ENCODE data around the gene SF3B1. TPM values are rescaled to one million over a fixed set of nuclear protein-coding genes. Genes with fewer than 3 reads are reported as not detected.
"Not testable (repeated sequence)": the region's sequence is repeated elsewhere in the genome, so short reads cannot be mapped to it uniquely, and the experiment has no call there.

Gene SF3B1
- total RNA-seq, 4 donors from 2014 or later: 313 to 785 (median 486) TPM

GRCh38 chr2:197433780-197434438 lies 919 bp downstream of the SF3B1 start:
- Histone ChIP-seq H3K36me3 (no peaks in the 10 kb centered on the region), H3K9me3 (no peaks in the 10 kb centered on the region), H3K4me1 (peaks cover 0 to 49% (median 17%) of the 10 kb centered on the region in 4 donors), H3K4me3 (peak overlapping the region; percentile 78 to 97 (median 88)), H3K27ac (peak overlapping the region; percentile 87 to 95 (median 91)), H3K27me3 (no peaks in the 10 kb centered on the region)
- no peak for TF ChIP-seq CTCF (IDR thresholded peaks at IDR 0.05)
- TF ChIP-seq POLR2A (IDR thresholded peaks at IDR 0.05): no peak
- DNase-seq: no peak

- H3K27ac ChIP-seq, H3K27me3 ChIP-seq, H3K36me3 ChIP-seq, H3K9me3 ChIP-seq, DNase-seq: not testable (repeated sequence)
- Histone ChIP-seq H3K4me1 (peaks cover 0 to 62% (median 17%) of the 10 kb centered on the region in 4 donors), H3K4me3 (peak overlapping the region in 1 of 4 donors; percentile 95)
These were observed 2.3 kb downstream of the SF3B1 start for GRCh38 chr2:197432527-197432926.

- Histone ChIP-seq H3K27me3 (no peaks in the 10 kb centered on the region), H3K4me1 (peaks cover 0 to 68% (median 17%) of the 10 kb centered on the region in 4 donors), H3K27ac (peak overlapping the region in 1 of 4 donors; percentile 12), H3K36me3 (no peaks in the 10 kb centered on the region), H3K4me3 (peak overlapping the region in 1 of 4 donors; percentile 9), H3K9me3 (no peaks in the 10 kb centered on the region)
- TF ChIP-seq CTCF (IDR thresholded peaks at IDR 0.05) (no peak), POLR2A (IDR thresholded peaks at IDR 0.05) (no peak)
- no peak for DNase-seq
These were observed 3.0 kb downstream of the SF3B1 start for GRCh38 chr2:197431858-197432257.

- Histone ChIP-seq H3K4me1 (peaks cover 4 to 83% (median 27%) of the 10 kb centered on the region in 4 donors), H3K27me3 (no peaks in the 10 kb centered on the region), H3K27ac (no peak overlapping the region), H3K36me3 (peaks cover 0 to 4% (median 0%) of the 10 kb centered on the region in 3 donors), H3K4me3 (no peak overlapping the region), H3K9me3 (no peaks in the 10 kb centered on the region)
- no peak for DNase-seq
- TF ChIP-seq CTCF (IDR thresholded peaks at IDR 0.05): no peak
- TF ChIP-seq POLR2A (IDR thresholded peaks at IDR 0.05): no peak
These were observed 6.8 kb downstream of the SF3B1 start for GRCh38 chr2:197427986-197428385.

- Histone ChIP-seq H3K27ac (no peak overlapping the region), H3K27me3 (no peaks in the 10 kb centered on the region), H3K36me3 (peaks cover 0 to 15% (median 0%) of the 10 kb centered on the region in 3 donors), H3K9me3 (no peaks in the 10 kb centered on the region), H3K4me1 (peaks cover 3 to 73% (median 20%) of the 10 kb centered on the region in 4 donors), H3K4me3 (no peak overlapping the region)
- TF ChIP-seq POLR2A (IDR thresholded peaks at IDR 0.05): no peak
- no peak for DNase-seq
These were observed 7.9 kb downstream of the SF3B1 start for GRCh38 chr2:197426723-197427603.

GRCh38 chr2:197425550-197425949 lies 9.3 kb downstream of the SF3B1 start:
- Histone ChIP-seq H3K27ac (no peak overlapping the region), H3K27me3 (no peaks in the 10 kb centered on the region), H3K36me3 (peaks cover 0 to 25% (median 0%) of the 10 kb centered on the region in 3 donors), H3K4me1 (peaks cover 0 to 61% (median 14%) of the 10 kb centered on the region in 4 donors), H3K4me3 (no peak overlapping the region), H3K9me3 (no peaks in the 10 kb centered on the region)
- TF ChIP-seq CTCF (IDR thresholded peaks at IDR 0.05) (no peak), POLR2A (IDR thresholded peaks at IDR 0.05) (no peak)
- DNase-seq: no peak

Measured in Peyer's patch (tissue), 4 donors.